ENCODE results near the gene PTPRJ. TPM values are rescaled to one million over a fixed set of nuclear protein-coding genes. Genes with fewer than 3 reads are reported as not detected.

PTPRJ gene
- total RNA-seq, 1 donor from 2014 or later: 22.9 TPM

- Mint-ChIP-seq H3K36me3 (ENCODE audit: low read depth, unreplicated experiment) (peaks cover 1% of the 10 kb centered on the region), H3K27me3 (ENCODE audit: low read depth, unreplicated experiment) (no peaks in the 10 kb centered on the region), H3K27ac (ENCODE audit: unreplicated experiment) (no peak overlapping the region), H3K4me3 (ENCODE audit: unreplicated experiment) (no peak overlapping the region), H3K9me3 (ENCODE audit: unreplicated experiment) (no peaks in the 10 kb centered on the region), H3K4me1 (ENCODE audit: low read depth, unreplicated experiment) (peaks cover 20% of the 10 kb centered on the region)
- Histone ChIP-seq H3K36me3 (ENCODE audit: insufficient read depth, low read length) (no peaks in the 10 kb centered on the region), H3K4me1 (ENCODE audit: insufficient read depth, low read length) (peaks cover 15% of the 10 kb centered on the region), H4K20me1 (ENCODE audit: insufficient read depth, low read length) (peaks cover 62% of the 10 kb centered on the region), H3K27me3 (ENCODE audit: insufficient read depth, low read length) (no peaks in the 10 kb centered on the region), H3K27ac (ENCODE audit: low read depth, low read length) (no peak overlapping the region), H2AFZ (ENCODE audit: low read depth, low read length) (no peak overlapping the region), H3K9me3 (ENCODE audit: insufficient read depth, low read depth, low read length) (no peaks in the 10 kb centered on the region), H3K4me2 (ENCODE audit: low read length) (no peak overlapping the region), H3K9ac (ENCODE audit: low read length) (no peak overlapping the region), H3K4me3 (ENCODE audit: insufficient read depth, low read depth, low read length) (no peak overlapping the region), H3K79me2 (ENCODE audit: insufficient read depth, low read length) (peaks cover 88% of the 10 kb centered on the region)
- DNase-seq (ENCODE audit: low read depth) (no peak), FAIRE-seq (no peak)
- no peak for TF ChIP-seq CTCF (IDR thresholded peaks at IDR 0.05; ENCODE audit: insufficient read depth, low read depth, low read length)
- TF ChIP-seq EZH2 (IDR thresholded peaks at IDR 0.05; ENCODE audit: insufficient read depth, low read length): no peak
These were observed 27.3 kb downstream of the PTPRJ start for GRCh38 chr11:48007677-48008076.

GRCh38 chr11:48008951-48009270 lies 28.6 kb downstream of the PTPRJ start:
- FAIRE-seq: no peak

More at GRCh38 chr11:48008951-48009270, 28.6 kb downstream of the PTPRJ start:
- Histone ChIP-seq H3K4me3 (ENCODE audit: insufficient read depth, low read depth, low read length) (no peak overlapping the region), H3K4me1 (ENCODE audit: insufficient read depth, low read length) (peaks cover 25% of the 10 kb centered on the region), H3K9me3 (ENCODE audit: insufficient read depth, low read depth, low read length) (no peaks in the 10 kb centered on the region), H3K27me3 (ENCODE audit: insufficient read depth, low read length) (no peaks in the 10 kb centered on the region), H3K36me3 (ENCODE audit: insufficient read depth, low read length) (no peaks in the 10 kb centered on the region), H3K79me2 (ENCODE audit: insufficient read depth, low read length) (peaks cover 89% of the 10 kb centered on the region), H2AFZ (ENCODE audit: low read depth, low read length) (no peak overlapping the region), H3K4me2 (ENCODE audit: low read length) (no peak overlapping the region), H3K9ac (ENCODE audit: low read length) (no peak overlapping the region), H3K27ac (ENCODE audit: low read depth, low read length) (no peak overlapping the region), H4K20me1 (ENCODE audit: insufficient read depth, low read length) (peaks cover 71% of the 10 kb centered on the region)
- H3K36me3 Mint-ChIP-seq (ENCODE audit: low read depth, unreplicated experiment): peaks cover 1% of the 10 kb centered on the region
- H3K27ac Mint-ChIP-seq (ENCODE audit: unreplicated experiment): no peak overlapping the region
- H3K9me3 Mint-ChIP-seq (ENCODE audit: unreplicated experiment): no peaks in the 10 kb centered on the region
- H3K4me1 Mint-ChIP-seq (ENCODE audit: low read depth, unreplicated experiment): peaks cover 29% of the 10 kb centered on the region
- no peak overlapping the region for H3K4me3 Mint-ChIP-seq (ENCODE audit: unreplicated experiment)
- no peak for DNase-seq (ENCODE audit: low read depth)
- TF ChIP-seq EZH2 (IDR thresholded peaks at IDR 0.05; ENCODE audit: insufficient read depth, low read length): no peak
- TF ChIP-seq CTCF (IDR thresholded peaks at IDR 0.05; ENCODE audit: insufficient read depth, low read depth, low read length): no peak
- no peaks in the 10 kb centered on the region for H3K27me3 Mint-ChIP-seq (ENCODE audit: low read depth, unreplicated experiment)

All from astrocyte (in vitro differentiated cells and primary cell).